ENCODE data around the gene MAPK8IP2.

- TF ChIP-seq CTCF (IDR thresholded peaks at IDR 0.05 in 2 of 3, conservative IDR thresholded peaks at IDR 0.05 in 1 of 3; ENCODE audit: control insufficient read depth in 2 of 3, extremely low read depth in 1 of 3, insufficient read depth in 1 of 3, low read depth in 3 of 3, low read length in 3 of 3) = no peak
- TF ChIP-seq EZH2 (IDR thresholded peaks at IDR 0.05; ENCODE audit: borderline replicate concordance, control insufficient read depth, low read depth, low read length) = no peak
- TF ChIP-seq ZNF592 (IDR thresholded peaks at IDR 0.05) = no peak
- TF ChIP-seq NRF1 (conservative IDR thresholded peaks at IDR 0.05; ENCODE audit: low read depth, low read length) = no peak
- TF ChIP-seq RAD21 (IDR thresholded peaks at IDR 0.05; ENCODE audit: insufficient read depth, low read depth, low read length) = no peak
- TF ChIP-seq SP1 (IDR thresholded peaks at IDR 0.05; ENCODE audit: low read depth, low read length) = no peak
- no peak for TF ChIP-seq FOXM1 (IDR thresholded peaks at IDR 0.05; ENCODE audit: low read depth, low read length)
- no peak for TF ChIP-seq BACH1 (IDR thresholded peaks at IDR 0.05; ENCODE audit: borderline replicate concordance)
- TF ChIP-seq PRDM15 (CRISPR knock-in tag; IDR thresholded peaks at IDR 0.05) = no peak
Measured at GRCh38 chr22:50610581-50610980, 10.0 kb downstream of the MAPK8IP2 start.
